ENCODE results near the gene TARM1.
"Not testable (repeated sequence)": the region's sequence is repeated elsewhere in the genome, so short reads cannot be mapped to it uniquely, and the experiment has no call there.

The TARM1 gene

GRCh38 chr19:54099903-54100255 lies 18.7 kb upstream of the TARM1 start:
- DNase-seq (ENCODE audit: low read depth in 2 of 2, low spot score in 1 of 2) = not testable (repeated sequence)

DNA sequence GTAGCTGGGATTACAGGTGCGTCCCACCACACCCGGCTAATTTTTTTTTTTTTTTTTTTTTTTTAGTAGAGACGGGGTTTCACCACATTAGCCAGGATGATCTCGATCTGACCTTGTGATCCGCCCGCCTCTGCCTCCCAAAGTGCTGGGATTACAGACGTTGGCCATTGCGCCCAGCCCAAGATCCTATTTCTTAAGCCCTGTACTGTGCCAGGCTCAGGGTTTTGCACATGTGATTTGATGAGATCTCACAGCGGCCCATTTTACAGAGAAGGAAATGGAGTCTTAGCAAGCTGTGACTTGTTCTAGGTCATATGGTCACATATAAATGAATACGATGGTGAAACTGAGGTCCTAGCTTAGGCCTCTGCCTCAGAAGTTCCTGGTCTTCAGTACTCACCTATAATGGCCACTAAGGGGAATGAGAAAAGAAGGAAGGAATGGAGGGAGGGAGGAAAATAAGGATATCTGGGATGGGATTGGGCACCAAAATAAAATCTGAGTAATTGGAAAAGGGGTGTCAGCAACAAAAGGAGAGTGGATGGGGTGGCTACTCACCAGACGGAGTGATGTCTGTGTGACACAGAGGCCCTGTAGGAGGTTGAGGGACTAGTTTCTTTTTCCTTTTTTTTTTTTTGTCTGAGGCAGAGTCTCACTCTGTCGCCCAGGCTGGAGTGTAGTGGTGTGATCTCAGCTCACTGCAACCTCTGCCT lies 18.2 kb upstream of the TARM1 start:
- DNase-seq (ENCODE audit: low read depth in 2 of 2, low spot score in 1 of 2) = no peak

- no peak for DNase-seq (ENCODE audit: low read depth in 2 of 2, low spot score in 1 of 2)
These were observed 15.5 kb upstream of the TARM1 start for GRCh38 chr19:54096617-54097106.

DNA sequence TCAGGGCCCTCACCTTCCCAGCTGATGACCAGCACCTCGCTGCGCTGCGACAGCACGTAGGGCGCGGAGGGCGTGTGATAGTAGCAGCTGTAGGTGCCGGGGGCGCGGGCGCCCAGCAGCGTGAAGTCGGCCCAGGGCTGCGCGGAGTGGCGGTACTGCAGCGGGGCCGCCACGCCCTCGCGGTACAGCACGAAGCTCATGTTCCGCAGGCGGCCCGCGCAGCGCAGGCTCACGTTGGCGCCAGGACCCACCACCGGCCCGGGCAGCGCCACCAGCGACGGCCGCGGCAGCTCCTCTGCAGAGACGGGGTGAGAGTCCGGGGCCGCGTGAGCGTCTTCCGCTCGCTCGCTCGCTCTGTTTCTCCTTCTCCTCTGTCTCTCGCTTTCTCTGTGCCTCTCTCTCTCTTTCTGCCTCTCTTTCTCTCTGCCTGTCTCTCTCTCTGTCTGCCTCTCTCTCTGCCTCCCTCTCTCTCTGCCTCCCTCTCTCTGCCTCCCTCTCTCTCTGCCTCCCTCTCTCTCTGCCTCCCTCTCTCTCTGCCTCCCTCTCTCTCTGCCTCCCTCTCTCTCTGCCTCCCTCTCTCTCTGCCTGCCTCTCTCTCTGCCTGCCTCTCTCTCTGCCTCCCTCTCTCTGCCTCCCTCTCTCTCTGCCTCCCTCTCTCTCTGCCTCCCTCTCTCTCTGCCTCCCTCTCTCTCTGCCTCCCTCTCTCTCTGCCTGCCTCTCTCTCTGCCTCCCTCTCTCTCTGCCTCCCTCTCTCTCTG lies 14.9 kb upstream of the TARM1 start:
- not testable (repeated sequence) for DNase-seq (ENCODE audit: low read depth in 2 of 2, low spot score in 1 of 2)

- DNase-seq (ENCODE audit: low read depth in 2 of 2, low spot score in 1 of 2) = no peak
These were observed 14.1 kb upstream of the TARM1 start for GRCh38 chr19:54095136-54095858.

DNA sequence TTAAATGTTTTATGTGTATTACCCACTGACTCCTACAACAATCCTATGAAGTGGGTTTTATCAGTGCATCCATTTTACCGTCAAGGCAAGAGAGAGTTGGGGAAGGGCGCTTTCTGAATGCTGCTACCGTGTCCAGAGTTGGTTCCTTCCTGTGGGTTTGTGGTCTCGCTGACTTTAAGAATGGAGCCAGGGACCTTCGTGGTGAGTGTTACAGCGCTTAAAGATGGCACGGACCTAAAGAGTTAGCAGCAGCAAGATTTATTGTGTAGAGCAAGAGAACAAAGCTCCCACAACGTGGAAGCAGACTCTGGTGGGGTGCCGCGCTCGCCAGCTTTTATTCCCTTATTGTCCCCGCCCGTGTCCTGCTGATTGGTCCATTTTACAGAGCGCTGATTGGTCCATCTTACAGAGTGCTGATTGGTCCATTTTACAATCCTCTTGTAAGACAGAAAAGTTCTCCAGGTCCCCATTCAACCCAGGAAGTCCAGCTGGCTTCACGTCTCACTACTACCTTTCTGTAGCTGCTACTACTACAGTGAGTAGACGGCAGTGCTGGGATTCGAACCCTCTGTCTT lies 13.3 kb upstream of the TARM1 start:
- no peak for DNase-seq (ENCODE audit: low read depth in 2 of 2, low spot score in 1 of 2)

DNA sequence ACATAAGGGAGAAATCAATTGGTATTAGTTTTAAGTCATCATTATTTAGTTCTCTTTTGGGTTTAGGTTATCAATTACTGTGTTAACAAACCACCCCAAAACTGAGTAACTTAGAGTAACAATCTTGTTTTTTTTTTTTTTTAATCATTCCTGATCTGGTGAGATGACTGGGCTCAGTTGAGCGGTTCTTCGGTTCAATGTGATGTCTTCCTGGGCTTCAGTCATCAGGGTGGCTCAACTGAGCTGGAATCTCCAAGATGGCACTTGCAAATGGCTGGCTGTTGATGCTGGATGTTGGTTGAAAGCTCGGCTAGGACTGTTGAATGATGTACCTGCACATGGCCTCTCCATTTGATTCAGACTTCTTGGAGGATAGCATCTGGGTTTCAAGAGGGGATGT lies 3.2 kb upstream of the TARM1 start:
- no peak for DNase-seq (ENCODE audit: low read depth in 2 of 2, low spot score in 1 of 2)

- DNase-seq (ENCODE audit: low read depth in 2 of 2, low spot score in 1 of 2) = no peak
These were observed 3.8 kb downstream of the TARM1 start for GRCh38 chr19:54077334-54077733.

DNA sequence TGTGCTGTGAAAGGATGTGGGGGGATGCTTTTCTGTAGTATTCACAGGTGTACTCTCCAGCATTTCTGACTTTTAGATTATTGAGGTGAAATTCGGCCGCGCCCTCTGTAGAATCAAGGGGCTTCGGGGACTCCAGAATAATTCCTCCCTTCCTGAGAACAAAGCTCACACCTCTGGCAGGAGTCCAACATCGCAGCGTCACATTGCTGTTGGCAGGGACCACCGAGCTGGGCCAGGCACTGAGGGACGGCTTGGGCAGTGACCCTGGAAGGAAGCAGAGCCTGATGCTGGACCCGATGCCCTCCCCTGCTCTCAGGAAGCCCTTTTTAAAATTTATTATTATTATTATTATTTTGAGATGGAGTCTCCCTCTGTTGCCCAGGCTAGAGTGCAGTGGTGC lies 6.3 kb downstream of the TARM1 start:
- no peak for DNase-seq (ENCODE audit: low read depth in 2 of 2, low spot score in 1 of 2)

DNA sequence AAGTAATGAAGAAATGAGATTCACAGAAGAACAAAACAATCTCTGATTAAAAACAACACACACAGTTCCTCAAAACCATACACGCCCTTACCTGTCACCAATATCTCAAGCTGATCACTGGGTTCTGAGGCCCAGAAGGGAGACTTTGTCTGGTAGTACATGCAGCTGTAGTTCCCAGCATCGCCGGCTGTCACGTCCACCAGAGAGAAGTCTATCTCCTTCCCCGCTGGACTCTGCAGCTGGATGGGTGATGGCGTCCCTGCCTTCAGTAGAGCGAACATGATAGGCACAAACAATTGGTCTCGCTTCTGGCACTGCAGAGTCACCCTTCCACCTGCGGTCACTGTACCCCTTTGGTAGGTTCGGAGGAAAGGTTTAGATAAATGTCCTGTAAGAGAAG lies 7.3 kb downstream of the TARM1 start:
- DNase-seq (ENCODE audit: low read depth in 2 of 2, low spot score in 1 of 2) = no peak

- no peak for DNase-seq (ENCODE audit: low read depth in 2 of 2, low spot score in 1 of 2)
These were observed 11.7 kb downstream of the TARM1 start for GRCh38 chr19:54069470-54069869.

- DNase-seq (ENCODE audit: low read depth in 2 of 2, low spot score in 1 of 2) = no peak
These were observed 17.6 kb downstream of the TARM1 start, which contains the start of gene VSTM1 for GRCh38 chr19:54063350-54064116. TSS of gene VSTM1 (minus strand) at chr19:54063897. CDS start at chr19:54063777, 120 bp downstream.

- no peak for DNase-seq (ENCODE audit: low read depth in 2 of 2, low spot score in 1 of 2)
These were observed 18.5 kb downstream of the TARM1 start for GRCh38 chr19:54062643-54063042.

GRCh38 chr19:54047616-54048015 lies 33.5 kb downstream of the TARM1 start:
- DNase-seq (ENCODE audit: low read depth in 2 of 2, low spot score in 1 of 2) = no peak

DNA sequence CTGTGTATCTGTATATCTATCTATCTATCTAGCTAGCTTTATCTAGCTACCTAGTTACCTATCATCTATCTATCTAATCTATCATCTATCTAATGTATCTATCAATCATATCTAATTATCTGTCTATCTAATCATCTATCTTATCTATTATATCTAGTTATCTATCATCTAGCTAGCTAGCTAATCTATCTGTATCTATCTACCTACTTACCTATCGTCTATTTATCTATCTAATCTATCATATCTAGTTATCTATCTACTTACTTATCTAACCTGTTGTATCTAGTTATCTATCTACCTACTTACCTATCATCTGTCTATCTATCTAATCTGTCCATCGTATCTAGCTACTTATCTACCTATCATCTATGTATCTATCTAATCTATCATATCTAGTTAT lies 35.4 kb downstream of the TARM1 start:
- DNase-seq (ENCODE audit: low read depth in 2 of 2, low spot score in 1 of 2) = no peak

DNA sequence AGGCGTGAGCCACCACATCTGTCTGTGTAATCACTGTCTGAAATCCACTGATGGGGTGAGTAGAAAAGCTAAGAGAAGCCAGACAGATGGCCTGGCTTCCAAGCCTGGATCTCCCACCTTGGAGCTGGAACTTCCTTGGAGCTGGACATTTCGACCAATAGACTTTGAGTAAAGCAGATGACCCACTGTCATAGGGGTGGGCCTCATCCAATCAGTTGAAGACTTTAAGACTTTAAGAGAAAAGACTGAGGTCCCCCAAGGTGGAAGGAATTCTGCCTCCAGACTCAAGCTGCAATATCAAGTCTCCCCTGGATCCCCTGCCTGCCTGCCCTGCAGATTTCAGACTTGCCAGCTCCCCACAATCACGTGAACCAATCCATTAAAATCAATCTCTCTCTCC lies 38.2 kb downstream of the TARM1 start:
- DNase-seq (ENCODE audit: low read depth in 2 of 2, low spot score in 1 of 2) = no peak

DNA sequence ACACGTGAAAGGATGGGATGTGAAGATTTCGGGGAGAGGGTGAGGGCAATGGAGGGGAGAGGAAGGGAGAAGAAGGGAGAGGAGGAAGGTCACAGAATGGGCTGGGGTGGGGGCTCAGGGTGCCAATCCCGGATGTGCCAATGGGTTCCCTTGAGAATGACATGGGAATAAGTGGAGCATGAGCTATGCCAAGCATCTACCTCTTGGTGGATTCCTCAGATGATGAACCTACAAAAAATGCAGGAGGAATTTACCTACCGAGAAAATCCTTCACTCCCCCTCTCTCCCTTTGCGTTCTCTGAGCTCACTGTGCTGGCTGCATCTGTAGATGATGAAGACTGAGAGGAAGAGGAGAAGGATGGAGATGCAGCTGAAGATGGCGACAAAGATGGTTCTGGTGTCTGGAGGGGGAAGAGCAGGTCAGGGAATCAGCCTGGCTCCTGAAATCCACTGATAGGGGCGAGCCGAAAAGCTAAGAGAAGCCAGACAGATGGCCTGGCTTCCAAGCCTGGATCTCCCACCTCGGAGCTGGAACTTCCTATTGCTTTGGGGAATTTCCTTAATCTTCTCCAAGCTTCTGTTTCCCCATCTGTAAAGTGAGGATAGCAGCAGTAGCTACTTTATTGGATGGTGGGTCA lies 39.1 kb downstream of the TARM1 start:
- DNase-seq (ENCODE audit: low read depth in 2 of 2, low spot score in 1 of 2) = no peak

- no peak for DNase-seq (ENCODE audit: low read depth in 2 of 2, low spot score in 1 of 2)
These were observed 41.2 kb downstream of the TARM1 start for GRCh38 chr19:54040003-54040402.

GRCh38 chr19:54036542-54036941 lies 44.6 kb downstream of the TARM1 start:
- not testable (repeated sequence) for DNase-seq (ENCODE audit: low read depth in 2 of 2, low spot score in 1 of 2)

Measured in stimulated activated CD8-positive, alpha-beta memory T cell treated with anti-CD3 and anti-CD28 coated beads, Interleukin-4, amount 100 ng/mL, for 4 hours (primary cell).